GM18498 (cell line): ENCODE results near the gene ATOH8.

Experiments used
- ATAC-seq: cut with Tn5 transposase; IDR thresholded peaks from one replicate; pipeline ENCODE4 v1.9.1; 2021; ENCODE audit warnings: mild to moderate bottlenecking, moderate library complexity; ENCODE audit not compliant: unreplicated experiment

The ATOH8 gene

GRCh38 chr2:85735691-85736090, 18.1 kb upstream of the ATOH8 start:
- ATAC-seq, result no peak

- no peak for ATAC-seq
These were observed 17.1 kb upstream of the ATOH8 start for GRCh38 chr2:85736456-85737355.

- no peak for ATAC-seq
These were observed 16.3 kb upstream of the ATOH8 start for GRCh38 chr2:85737481-85737880.

GRCh38 chr2:85737961-85738360, 15.8 kb upstream of the ATOH8 start:
- ATAC-seq, result no peak

GRCh38 chr2:85740193-85740592, 13.6 kb upstream of the ATOH8 start:
- no peak for ATAC-seq

- ATAC-seq, result no peak
These were observed 12.5 kb upstream of the ATOH8 start for GRCh38 chr2:85741211-85741832.

DNA sequence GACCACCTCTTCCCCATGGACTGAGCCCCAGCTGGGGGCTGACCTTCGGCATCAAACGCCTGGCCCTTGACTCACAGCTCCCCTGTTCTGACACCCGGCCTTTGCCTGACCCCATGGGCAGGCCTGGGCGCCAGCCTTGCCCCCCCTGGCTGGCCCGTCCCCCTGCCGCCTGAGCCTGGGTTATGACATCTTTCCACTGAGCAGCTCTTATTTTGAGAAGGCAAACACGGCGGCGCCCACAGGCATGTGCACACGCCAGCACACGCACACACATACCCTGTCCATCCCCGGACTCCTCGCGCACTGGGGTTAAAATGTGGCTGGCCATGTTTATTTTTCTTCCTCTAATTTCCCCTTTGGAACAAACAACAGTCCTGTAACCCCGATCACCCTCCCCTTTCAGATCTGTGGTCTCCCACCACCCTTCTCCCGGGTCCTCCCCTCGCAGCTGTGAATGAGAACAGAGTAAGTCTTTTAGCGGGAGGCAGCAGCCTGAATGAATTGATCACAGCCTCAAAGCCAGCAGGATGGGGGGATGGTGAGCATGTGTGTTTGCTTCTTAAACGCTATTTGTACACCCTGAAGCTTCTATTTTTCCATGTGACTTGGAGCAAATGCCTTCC, 11.8 kb upstream of the ATOH8 start:
- ATAC-seq, result no peak

DNA sequence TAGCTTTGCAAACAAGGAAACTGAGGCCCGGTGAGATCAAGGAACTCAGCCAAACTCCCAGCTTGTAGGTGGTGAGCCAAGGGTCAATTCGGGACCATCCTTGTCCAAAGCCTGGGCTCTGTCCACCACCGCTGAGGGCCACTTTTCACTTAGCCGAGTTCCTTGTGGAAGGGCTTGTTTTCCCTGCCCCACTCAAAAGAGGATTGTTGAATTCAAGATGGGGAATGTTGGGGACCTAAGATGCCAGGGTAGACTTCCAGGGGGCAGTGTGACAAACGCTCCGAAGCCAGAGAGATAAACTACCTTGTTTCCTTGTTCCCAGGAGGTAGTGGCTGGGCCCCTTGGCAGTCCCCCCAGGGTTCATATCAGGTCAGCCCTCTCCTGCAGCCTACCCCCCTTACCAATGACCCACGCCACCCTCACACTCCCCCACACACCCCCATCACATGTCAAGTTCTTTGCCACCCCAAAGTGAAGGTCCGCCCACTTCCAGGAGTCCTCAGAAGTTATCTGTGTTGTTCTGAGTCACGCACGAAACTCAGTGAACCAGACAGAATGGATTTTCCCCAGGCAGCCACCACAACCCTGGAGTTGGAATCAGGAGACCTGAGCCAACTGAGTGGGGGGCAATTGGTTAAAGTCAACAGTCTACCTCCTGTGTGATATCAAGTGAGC, 10.3 kb upstream of the ATOH8 start:
- no peak for ATAC-seq

DNA sequence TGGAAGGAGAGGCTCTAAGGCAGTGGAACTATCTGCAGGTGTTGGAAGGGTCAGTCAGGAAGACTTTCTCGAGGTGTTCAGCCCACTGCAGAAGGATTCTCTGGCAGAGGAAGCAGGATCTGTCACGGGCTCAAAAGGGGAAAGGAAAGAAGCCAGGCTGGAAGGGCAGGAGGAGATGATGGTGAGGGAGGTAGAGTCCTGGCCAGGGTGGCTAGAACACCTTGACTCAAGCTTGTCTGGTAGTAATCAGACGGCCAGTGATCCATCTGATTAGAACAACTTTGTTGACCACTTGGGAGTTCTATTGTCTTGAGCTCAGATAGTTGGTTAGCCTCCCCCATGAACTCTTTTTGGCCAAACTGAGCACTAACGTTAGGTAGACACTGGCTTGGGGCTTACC, 9.7 kb upstream of the ATOH8 start:
- no peak for ATAC-seq

GRCh38 chr2:85744741-85745601, 8.8 kb upstream of the ATOH8 start:
- no peak for ATAC-seq

- no peak for ATAC-seq
These were observed 8.2 kb upstream of the ATOH8 start for GRCh38 chr2:85745619-85746018.

- ATAC-seq, result no peak
These were observed 7.3 kb upstream of the ATOH8 start for GRCh38 chr2:85746321-85747004.

DNA sequence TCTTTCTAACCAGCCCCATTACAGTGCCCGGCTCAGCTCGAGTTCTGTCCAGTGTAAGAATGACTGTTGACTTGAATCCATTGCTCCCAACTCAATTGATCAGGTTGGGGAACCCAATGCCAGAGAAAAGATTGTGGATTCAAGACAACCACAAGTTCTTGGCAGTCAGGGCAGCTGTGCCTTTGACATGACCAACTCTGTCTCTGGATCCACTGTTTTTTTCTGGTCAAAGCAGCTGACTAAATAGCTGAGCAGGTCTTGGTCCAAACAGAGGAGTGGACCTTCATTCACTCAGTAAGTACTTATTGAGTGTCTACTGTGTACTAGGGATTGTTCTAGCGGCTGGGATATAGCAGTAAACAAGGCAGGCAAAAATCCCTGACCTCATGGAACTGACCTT, 6.3 kb upstream of the ATOH8 start:
- ATAC-seq, result no peak

DNA sequence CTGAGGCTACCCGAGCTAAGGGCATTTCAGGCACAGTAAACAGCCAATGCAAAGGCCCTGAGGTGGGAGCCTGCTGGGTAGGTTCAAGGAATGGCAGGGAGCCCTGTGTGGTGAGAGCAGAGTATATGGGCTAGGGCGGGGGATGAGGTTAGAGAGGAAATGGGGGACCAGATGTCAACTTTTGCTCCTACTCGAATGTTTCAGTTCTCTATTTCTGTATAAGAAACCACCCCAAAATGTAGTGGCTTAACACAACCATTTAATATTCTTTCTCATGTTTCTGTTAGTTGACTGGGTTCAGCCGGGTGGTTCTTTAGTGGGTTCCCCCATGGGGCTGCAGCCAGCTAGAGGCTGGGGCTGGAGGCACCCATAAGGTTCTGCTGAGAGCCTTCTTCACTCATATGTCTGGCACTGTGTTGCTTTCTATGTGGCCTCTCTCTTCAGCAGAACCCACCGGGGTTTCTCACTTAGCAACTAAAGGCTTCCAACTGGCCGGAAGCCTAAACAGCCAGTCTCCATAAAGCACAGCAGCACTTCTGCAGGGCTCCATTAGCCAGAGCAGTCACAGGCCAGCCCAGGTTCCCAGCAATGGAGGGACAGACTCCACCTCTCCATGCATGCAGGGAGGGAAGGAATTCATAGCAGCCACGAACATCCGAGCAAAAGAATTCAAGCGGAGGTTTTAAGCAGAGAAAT, 5.6 kb upstream of the ATOH8 start:
- ATAC-seq, result peak; percentile 74

DNA sequence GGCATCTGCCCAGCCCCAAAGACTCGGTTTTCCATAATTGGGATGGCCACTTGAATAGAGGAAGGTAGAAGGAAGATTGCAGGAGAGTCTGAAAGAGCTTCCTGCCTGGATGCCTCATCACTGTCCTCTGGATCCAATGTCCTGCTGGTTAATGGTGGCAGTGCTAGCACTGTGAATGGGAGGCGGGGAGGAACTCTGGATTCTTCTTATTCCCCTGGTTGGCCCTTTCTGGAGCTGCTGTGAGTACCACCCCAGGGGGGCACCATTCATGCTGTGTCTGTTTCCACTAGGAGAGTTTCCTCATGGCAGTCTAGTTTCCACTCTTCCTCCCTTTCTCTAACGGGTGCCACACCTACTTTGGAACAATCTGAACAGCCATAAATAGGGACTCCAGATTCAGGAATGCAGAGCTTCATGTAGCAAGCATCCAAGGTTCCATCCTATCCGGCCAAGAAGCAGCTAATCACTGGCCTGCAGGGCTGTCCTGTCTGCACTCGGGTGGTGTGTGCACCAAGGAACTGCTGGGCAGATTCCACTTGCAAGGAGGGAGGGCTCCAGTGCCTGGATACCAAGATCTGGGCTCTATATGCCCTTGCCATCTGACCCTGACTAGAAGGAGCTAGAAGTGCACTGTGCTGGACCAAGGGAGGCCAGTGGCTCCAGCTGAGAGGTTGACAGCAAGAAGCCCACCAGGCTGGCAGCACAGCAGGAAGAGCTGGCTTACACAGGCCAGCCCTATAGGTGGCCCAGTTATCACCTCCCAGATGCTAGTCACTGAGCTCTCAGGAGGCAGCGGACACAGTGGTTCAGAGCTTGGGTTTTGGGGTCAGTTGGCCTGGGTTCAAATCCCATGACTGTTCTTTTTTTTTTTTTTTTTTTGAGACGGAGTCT, 4.6 kb upstream of the ATOH8 start:
- ATAC-seq, result no peak

DNA sequence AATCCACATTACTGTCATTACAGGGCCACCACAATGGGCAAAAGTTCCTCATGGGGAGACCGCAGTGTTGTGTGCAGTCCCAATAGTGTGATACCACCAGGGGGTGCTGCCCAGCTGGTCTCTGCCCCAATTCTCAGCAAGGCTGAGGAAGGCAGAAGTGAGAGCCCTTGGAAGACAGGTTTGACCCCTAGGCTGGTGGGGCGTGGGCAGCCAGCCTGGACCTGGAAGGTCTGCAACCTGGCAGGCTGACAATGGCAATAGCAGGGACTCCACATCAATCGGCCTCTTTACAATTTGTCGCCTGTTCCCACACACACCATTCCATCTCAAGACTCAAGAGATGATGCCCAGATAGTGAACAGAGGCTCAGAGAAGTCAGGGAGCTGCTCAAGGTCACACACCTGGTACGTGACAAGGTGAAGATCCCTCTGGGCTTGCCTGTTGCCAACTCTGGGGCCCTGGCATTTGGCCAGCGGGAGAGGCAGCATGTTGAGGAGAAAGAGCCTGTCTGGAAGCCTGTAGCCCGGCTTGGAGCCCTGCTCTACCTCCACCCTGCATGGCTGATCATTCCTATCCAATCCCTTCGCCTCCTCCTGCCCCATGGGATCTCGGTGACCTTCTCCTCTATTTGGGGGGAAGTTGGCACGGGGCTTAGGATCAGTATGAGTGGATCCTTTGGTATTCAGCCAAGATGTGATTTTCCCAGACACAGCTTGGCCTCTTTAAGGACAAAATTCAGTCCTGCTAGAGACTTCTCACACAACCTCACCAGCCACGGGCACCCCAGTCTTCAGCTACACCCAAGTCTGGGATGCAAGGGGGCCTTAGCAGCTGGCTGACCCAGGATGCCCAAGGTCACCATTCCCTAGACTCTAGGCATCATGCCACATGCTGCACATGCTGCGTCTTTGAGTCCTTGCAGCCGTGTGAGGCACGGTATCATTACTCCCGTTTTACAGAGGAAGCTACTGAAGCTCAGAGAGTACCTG, 2.9 kb upstream of the ATOH8 start:
- ATAC-seq, result no peak

DNA sequence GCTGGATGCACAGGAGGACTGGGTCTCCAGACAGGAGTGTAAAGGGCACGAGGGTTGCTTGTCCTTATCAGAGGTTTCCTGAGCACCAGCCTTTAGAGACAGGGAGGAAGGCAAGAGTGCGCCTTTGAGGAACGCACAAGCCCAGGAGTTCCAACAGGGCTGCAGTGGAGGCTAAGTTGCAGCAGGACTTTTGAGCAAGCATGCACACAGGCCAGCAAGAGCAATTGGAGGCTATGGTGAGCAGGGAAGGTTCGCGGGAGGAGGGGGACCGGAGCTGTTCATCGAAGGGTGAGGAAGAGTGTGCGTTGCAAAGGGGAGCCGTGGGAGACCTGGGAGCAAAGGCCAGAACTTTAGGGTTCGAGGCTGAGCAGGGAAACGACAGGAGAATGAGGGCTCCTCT, 2.2 kb upstream of the ATOH8 start:
- ATAC-seq, result no peak
